ENCODE data around the gene SIRT2. TPM values are rescaled to one million over a fixed set of nuclear protein-coding genes. Genes with fewer than 3 reads are reported as not detected.

The SIRT2 gene
- total RNA-seq, 2 donors from 2014 or later = 60.9 to 87.3 TPM

GRCh38 chr19:38929929-38930775 lies 30.7 kb upstream of the SIRT2 start, which contains the start of gene SARS2:
TSS of gene SARS2 (minus strand) at chr19:38930763. CDS start at chr19:38930736, 27 bp downstream.
- no peaks in the 10 kb centered on the region for H3K9me3 Mint-ChIP-seq
- DNase-seq (ENCODE audit: low spot score) (peak; percentile 92), ATAC-seq (peak; percentile 82 to 85)
- peak within 1 kb of the TSS; percentile 99 for H3K4me3 Mint-ChIP-seq
- H3K27me3 Mint-ChIP-seq = no peaks in the 10 kb centered on the region
- H3K4me1 Mint-ChIP-seq (ENCODE audit: low read depth in 2 of 2) = peaks cover 43 to 48% of the 10 kb centered on the region in 2 donors
- H3K27ac Mint-ChIP-seq = peak within 1 kb of the TSS; percentile 91 to 95
- peaks cover 7% of the 10 kb centered on the region for H3K36me3 Mint-ChIP-seq

GRCh38 chr19:38928391-38929001 lies 29.1 kb upstream of the SIRT2 start:
- Mint-ChIP-seq H3K4me3 (peak overlapping the region; percentile 99), H3K36me3 (peaks cover 4% of the 10 kb centered on the region), H3K27ac (peak overlapping the region; percentile 91 to 95), H3K9me3 (no peaks in the 10 kb centered on the region), H3K27me3 (no peaks in the 10 kb centered on the region), H3K4me1 (ENCODE audit: low read depth in 2 of 2) (peaks cover 54% of the 10 kb centered on the region in 2 donors)
- no peak for ATAC-seq
- DNase-seq (ENCODE audit: low spot score) = no peak

GRCh38 chr19:38924388-38924787 lies 25.0 kb upstream of the SIRT2 start:
- peak overlapping the region; percentile 84 to 95 for H3K27ac Mint-ChIP-seq
- peak; percentile 87 to 90 for ATAC-seq
- H3K4me3 Mint-ChIP-seq = peak overlapping the region; percentile 43
- peak; percentile 82 for DNase-seq (ENCODE audit: low spot score)
- no peaks in the 10 kb centered on the region for H3K27me3 Mint-ChIP-seq
- no peaks in the 10 kb centered on the region for H3K9me3 Mint-ChIP-seq
- peaks cover 32 to 33% of the 10 kb centered on the region in 2 donors for H3K4me1 Mint-ChIP-seq (ENCODE audit: low read depth in 2 of 2)
- no peaks in the 10 kb centered on the region for H3K36me3 Mint-ChIP-seq

GRCh38 chr19:38922482-38922881 lies 23.1 kb upstream of the SIRT2 start:
- Mint-ChIP-seq H3K27ac (peak overlapping the region in 1 of 2 donors; percentile 40), H3K9me3 (no peaks in the 10 kb centered on the region), H3K4me3 (no peak overlapping the region), H3K4me1 (ENCODE audit: low read depth in 2 of 2) (peaks cover 14 to 21% of the 10 kb centered on the region in 2 donors), H3K27me3 (no peaks in the 10 kb centered on the region), H3K36me3 (no peaks in the 10 kb centered on the region)
- DNase-seq (ENCODE audit: low spot score) (no peak), ATAC-seq (no peak)

GRCh38 chr19:38921420-38922274 lies 22.2 kb upstream of the SIRT2 start:
- Mint-ChIP-seq H3K4me3 (no peak overlapping the region), H3K27me3 (no peaks in the 10 kb centered on the region), H3K36me3 (no peaks in the 10 kb centered on the region), H3K4me1 (ENCODE audit: low read depth in 2 of 2) (peaks cover 14 to 20% of the 10 kb centered on the region in 2 donors), H3K9me3 (no peaks in the 10 kb centered on the region), H3K27ac (peak overlapping the region; percentile 12 to 40)
- DNase-seq (ENCODE audit: low spot score) (peak; percentile 57), ATAC-seq (no peak)

- ATAC-seq (no peak), DNase-seq (ENCODE audit: low spot score) (peak; percentile 6)
- Mint-ChIP-seq H3K4me1 (ENCODE audit: low read depth in 2 of 2) (peaks cover 12 to 14% of the 10 kb centered on the region in 2 donors), H3K9me3 (no peaks in the 10 kb centered on the region), H3K27ac (no peak overlapping the region), H3K27me3 (no peaks in the 10 kb centered on the region), H3K36me3 (no peaks in the 10 kb centered on the region), H3K4me3 (no peak overlapping the region)
Measured at GRCh38 chr19:38920602-38921419, 21.4 kb upstream of the SIRT2 start.

- Mint-ChIP-seq H3K36me3 (no peaks in the 10 kb centered on the region), H3K9me3 (no peaks in the 10 kb centered on the region), H3K27me3 (no peaks in the 10 kb centered on the region), H3K4me1 (ENCODE audit: low read depth in 2 of 2) (peaks cover 7 to 9% of the 10 kb centered on the region in 2 donors), H3K27ac (no peak overlapping the region), H3K4me3 (no peak overlapping the region)
- peak; percentile 57 for DNase-seq (ENCODE audit: low spot score)
- no peak for ATAC-seq
Measured at GRCh38 chr19:38919837-38920601, 20.6 kb upstream of the SIRT2 start.

GRCh38 chr19:38918526-38918925 lies 19.1 kb upstream of the SIRT2 start:
- H3K27ac Mint-ChIP-seq = no peak overlapping the region
- no peaks in the 10 kb centered on the region for H3K4me1 Mint-ChIP-seq (ENCODE audit: low read depth in 2 of 2)
- ATAC-seq = no peak

GRCh38 chr19:38917921-38918491 lies 18.6 kb upstream of the SIRT2 start:
- ATAC-seq (no peak), DNase-seq (ENCODE audit: low spot score) (peak; percentile 47)
- Mint-ChIP-seq H3K27ac (no peak overlapping the region), H3K4me1 (ENCODE audit: low read depth in 2 of 2) (peaks cover 3% of the 10 kb centered on the region in 2 donors), H3K9me3 (no peaks in the 10 kb centered on the region), H3K4me3 (no peak overlapping the region), H3K36me3 (no peaks in the 10 kb centered on the region), H3K27me3 (no peaks in the 10 kb centered on the region)

More at GRCh38 chr19:38918526-38918925, 19.1 kb upstream of the SIRT2 start:
- H3K4me3 Mint-ChIP-seq = no peak overlapping the region
- H3K27me3 Mint-ChIP-seq = no peaks in the 10 kb centered on the region
- no peaks in the 10 kb centered on the region for H3K9me3 Mint-ChIP-seq
- peak; percentile 53 for DNase-seq (ENCODE audit: low spot score)
- no peaks in the 10 kb centered on the region for H3K36me3 Mint-ChIP-seq

GRCh38 chr19:38917516-38917915 lies 18.1 kb upstream of the SIRT2 start:
- Mint-ChIP-seq H3K4me1 (ENCODE audit: low read depth in 2 of 2) (peaks cover 4 to 8% of the 10 kb centered on the region in 2 donors), H3K9me3 (no peaks in the 10 kb centered on the region), H3K27me3 (no peaks in the 10 kb centered on the region), H3K27ac (no peak overlapping the region), H3K36me3 (no peaks in the 10 kb centered on the region), H3K4me3 (no peak overlapping the region)
- ATAC-seq (no peak), DNase-seq (ENCODE audit: low spot score) (peak; percentile 35)

- DNase-seq (ENCODE audit: low spot score) = peak; percentile 61
- Mint-ChIP-seq H3K9me3 (no peaks in the 10 kb centered on the region), H3K4me3 (no peak overlapping the region), H3K4me1 (ENCODE audit: low read depth in 2 of 2) (peaks cover 4 to 12% of the 10 kb centered on the region in 2 donors), H3K27me3 (no peaks in the 10 kb centered on the region), H3K27ac (no peak overlapping the region), H3K36me3 (no peaks in the 10 kb centered on the region)
- ATAC-seq = no peak
Measured at GRCh38 chr19:38915329-38916321, 16.2 kb upstream of the SIRT2 start.

Measured in natural killer cell treated with Interleukin-12 subunit alpha and Interleukin-12 subunit beta and Interleukin-15 and Interleukin-18, amount 100 ng/mL, for 72 hours (primary cell).